ENCODE results near the gene ADAM17.

DNA sequence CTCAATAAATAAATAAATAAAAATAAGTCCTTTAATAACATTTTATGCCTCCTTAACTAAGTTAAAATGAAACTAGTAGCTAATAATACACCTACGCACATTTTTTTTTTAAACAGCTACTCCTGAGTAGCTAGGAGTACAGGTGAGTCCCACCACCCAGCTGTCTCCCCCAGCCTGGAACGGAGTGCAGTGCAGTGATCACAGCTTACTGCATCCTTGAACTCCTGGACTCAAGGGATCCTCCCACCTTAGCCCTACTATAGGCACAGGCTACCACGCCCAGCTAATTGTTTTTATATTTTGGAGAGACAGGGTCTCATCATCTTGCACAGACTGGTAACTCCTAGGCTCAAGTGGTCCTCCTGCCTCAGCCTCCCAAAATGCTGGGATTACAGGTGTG is 46.8 kb upstream of the ADAM17 start:
- no peak for TF ChIP-seq ZFX (IDR thresholded peaks at IDR 0.05)
- TF ChIP-seq, protein P1, sequence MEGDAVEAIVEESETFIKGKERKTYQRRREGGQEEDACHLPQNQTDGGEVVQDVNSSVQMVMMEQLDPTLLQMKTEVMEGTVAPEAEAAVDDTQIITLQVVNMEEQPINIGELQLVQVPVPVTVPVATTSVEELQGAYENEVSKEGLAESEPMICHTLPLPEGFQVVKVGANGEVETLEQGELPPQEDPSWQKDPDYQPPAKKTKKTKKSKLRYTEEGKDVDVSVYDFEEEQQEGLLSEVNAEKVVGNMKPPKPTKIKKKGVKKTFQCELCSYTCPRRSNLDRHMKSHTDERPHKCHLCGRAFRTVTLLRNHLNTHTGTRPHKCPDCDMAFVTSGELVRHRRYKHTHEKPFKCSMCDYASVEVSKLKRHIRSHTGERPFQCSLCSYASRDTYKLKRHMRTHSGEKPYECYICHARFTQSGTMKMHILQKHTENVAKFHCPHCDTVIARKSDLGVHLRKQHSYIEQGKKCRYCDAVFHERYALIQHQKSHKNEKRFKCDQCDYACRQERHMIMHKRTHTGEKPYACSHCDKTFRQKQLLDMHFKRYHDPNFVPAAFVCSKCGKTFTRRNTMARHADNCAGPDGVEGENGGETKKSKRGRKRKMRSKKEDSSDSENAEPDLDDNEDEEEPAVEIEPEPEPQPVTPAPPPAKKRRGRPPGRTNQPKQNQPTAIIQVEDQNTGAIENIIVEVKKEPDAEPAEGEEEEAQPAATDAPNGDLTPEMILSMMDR (conservative IDR thresholded peaks at IDR 0.05) = no peak

All from C4-2B (cell line).